Measurements from ENCODE around the gene KHDC3L.
A peak's percentile ranks its signal among the peaks of the same experiment; 100 is the strongest.
"Not testable (repeated sequence)": the region's sequence is repeated elsewhere in the genome, so short reads cannot be mapped to it uniquely, and the experiment has no call there.

KHDC3L gene

GRCh38 chr6:73371984-73372383, 9.5 kb downstream of the KHDC3L start:
- DNase-seq = no peak

- no peak for DNase-seq
These were observed 10.1 kb downstream of the KHDC3L start for GRCh38 chr6:73372516-73372915.

GRCh38 chr6:73375216-73375615, 12.8 kb downstream of the KHDC3L start:
- DNase-seq = no peak

GRCh38 chr6:73377225-73377624, 14.8 kb downstream of the KHDC3L start:
- no peak for DNase-seq

- not testable (repeated sequence) for DNase-seq
These were observed 19.1 kb downstream of the KHDC3L start for GRCh38 chr6:73381531-73381930.

- peak; percentile 21 for DNase-seq
These were observed 20.1 kb downstream of the KHDC3L start for GRCh38 chr6:73382462-73383113.

GRCh38 chr6:73388433-73388799, 26.0 kb downstream of the KHDC3L start:
- DNase-seq = no peak

- DNase-seq = peak; percentile 61
These were observed 26.5 kb downstream of the KHDC3L start for GRCh38 chr6:73388800-73389512.

- DNase-seq = no peak
These were observed 27.4 kb downstream of the KHDC3L start for GRCh38 chr6:73389854-73390253.

- no peak for DNase-seq
These were observed 29.2 kb downstream of the KHDC3L start for GRCh38 chr6:73391675-73392074.

- not testable (repeated sequence) for DNase-seq
These were observed 29.7 kb downstream of the KHDC3L start for GRCh38 chr6:73392188-73392587.

GRCh38 chr6:73393278-73393677, 30.8 kb downstream of the KHDC3L start:
- DNase-seq = no peak

- DNase-seq = peak; percentile 45
These were observed 32.3 kb downstream of the KHDC3L start, which contains the start of gene DDX43 for GRCh38 chr6:73394577-73395354. TSS of gene DDX43 (plus strand) at chr6:73394828. CDS start at chr6:73394906, 78 bp downstream.

GRCh38 chr6:73395875-73396274, 33.4 kb downstream of the KHDC3L start:
- no peak for DNase-seq

- no peak for DNase-seq
These were observed 38.2 kb downstream of the KHDC3L start for GRCh38 chr6:73400656-73401055.

- no peak for DNase-seq
These were observed 46.9 kb downstream of the KHDC3L start for GRCh38 chr6:73409395-73409794.

GRCh38 chr6:73413102-73413501, 50.6 kb downstream of the KHDC3L start:
- DNase-seq = no peak
